ENCODE measurements around the gene DHRS12. TPM values are rescaled to one million over a fixed set of nuclear protein-coding genes. Genes with fewer than 3 reads are reported as not detected.

DHRS12 gene
- total RNA-seq, 1 experiment from 2014 or later: 10.2 TPM

GRCh38 chr13:51796546-51796945 is 7.4 kb downstream of the DHRS12 start (continued):
- TF ChIP-seq, protein P1, sequence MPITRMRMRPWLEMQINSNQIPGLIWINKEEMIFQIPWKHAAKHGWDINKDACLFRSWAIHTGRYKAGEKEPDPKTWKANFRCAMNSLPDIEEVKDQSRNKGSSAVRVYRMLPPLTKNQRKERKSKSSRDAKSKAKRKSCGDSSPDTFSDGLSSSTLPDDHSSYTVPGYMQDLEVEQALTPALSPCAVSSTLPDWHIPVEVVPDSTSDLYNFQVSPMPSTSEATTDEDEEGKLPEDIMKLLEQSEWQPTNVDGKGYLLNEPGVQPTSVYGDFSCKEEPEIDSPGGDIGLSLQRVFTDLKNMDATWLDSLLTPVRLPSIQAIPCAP (CRISPR knock-in tag; IDR thresholded peaks at IDR 0.05): no peak
- TF ChIP-seq E2F4 (CRISPR knock-in tag; IDR thresholded peaks at IDR 0.05; ENCODE audit: borderline replicate concordance, low read depth) (no peak), MXD4 (CRISPR knock-in tag; IDR thresholded peaks at IDR 0.05; ENCODE audit: borderline replicate concordance) (no peak), JUN (CRISPR knock-in tag; IDR thresholded peaks at IDR 0.05) (no peak), MYBL2 (CRISPR knock-in tag; IDR thresholded peaks at IDR 0.05) (no peak)

DNA sequence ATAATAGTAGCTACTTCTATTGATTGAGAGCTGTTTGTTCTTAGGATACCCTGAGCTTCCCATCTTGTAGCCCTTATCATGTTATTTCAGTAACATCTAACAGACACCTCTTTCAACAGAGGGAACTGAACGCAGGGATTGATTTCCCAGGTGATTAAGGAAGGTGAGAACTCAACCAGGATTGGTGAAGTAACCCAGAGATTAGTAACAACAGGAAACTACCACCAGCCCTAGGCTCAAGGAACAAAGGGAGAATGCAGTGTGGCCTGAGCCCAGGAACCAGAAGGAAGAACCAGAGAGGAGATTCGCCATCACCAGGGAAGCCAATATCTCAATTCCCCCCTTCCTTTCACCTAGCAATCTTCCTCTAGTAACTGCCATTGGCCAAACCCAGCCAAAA is 8.5 kb downstream of the DHRS12 start:
- H3K27me3 Mint-ChIP-seq (ENCODE audit: low read depth): no peaks in the 10 kb centered on the region
- peaks cover 27% of the 10 kb centered on the region for H3K4me1 Mint-ChIP-seq
- ChIA-PET CTCF (interaction anchor here (1.3 to 3.4 kb wide), 2 partner anchors 362 to 509 kb away, joined by 3 to 33 read pairs; no protein-coding TSS in a partner anchor), POLR2A (no interaction called here)
- H3K36me3 Mint-ChIP-seq: no peaks in the 10 kb centered on the region
- no peaks in the 10 kb centered on the region for H3K9me3 Mint-ChIP-seq
- TF ChIP-seq ZNF512 (CRISPR knock-in tag; IDR thresholded peaks at IDR 0.05; ENCODE audit: borderline replicate concordance): no peak
- no peak for TF ChIP-seq ETV6 (CRISPR knock-in tag; IDR thresholded peaks at IDR 0.05)
- no peak for TF ChIP-seq ZNF671 (CRISPR knock-in tag; IDR thresholded peaks at IDR 0.05)
- no peak for TF ChIP-seq ZNF232 (CRISPR knock-in tag; IDR thresholded peaks at IDR 0.05)
- no peak for TF ChIP-seq HMGA2 (CRISPR knock-in tag; IDR thresholded peaks at IDR 0.05)
- TF ChIP-seq NR1H2 (CRISPR knock-in tag; IDR thresholded peaks at IDR 0.05): no peak
- no peak for TF ChIP-seq ERG (CRISPR knock-in tag; IDR thresholded peaks at IDR 0.05)
- TF ChIP-seq MYBL2 (CRISPR knock-in tag; IDR thresholded peaks at IDR 0.05): no peak
- TF ChIP-seq, protein P2, sequence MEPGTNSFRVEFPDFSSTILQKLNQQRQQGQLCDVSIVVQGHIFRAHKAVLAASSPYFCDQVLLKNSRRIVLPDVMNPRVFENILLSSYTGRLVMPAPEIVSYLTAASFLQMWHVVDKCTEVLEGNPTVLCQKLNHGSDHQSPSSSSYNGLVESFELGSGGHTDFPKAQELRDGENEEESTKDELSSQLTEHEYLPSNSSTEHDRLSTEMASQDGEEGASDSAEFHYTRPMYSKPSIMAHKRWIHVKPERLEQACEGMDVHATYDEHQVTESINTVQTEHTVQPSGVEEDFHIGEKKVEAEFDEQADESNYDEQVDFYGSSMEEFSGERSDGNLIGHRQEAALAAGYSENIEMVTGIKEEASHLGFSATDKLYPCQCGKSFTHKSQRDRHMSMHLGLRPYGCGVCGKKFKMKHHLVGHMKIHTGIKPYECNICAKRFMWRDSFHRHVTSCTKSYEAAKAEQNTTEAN (CRISPR knock-in tag; IDR thresholded peaks at IDR 0.05): no peak
- TF ChIP-seq ATF1 (CRISPR knock-in tag; IDR thresholded peaks at IDR 0.05): no peak
- TF ChIP-seq, protein P3, sequence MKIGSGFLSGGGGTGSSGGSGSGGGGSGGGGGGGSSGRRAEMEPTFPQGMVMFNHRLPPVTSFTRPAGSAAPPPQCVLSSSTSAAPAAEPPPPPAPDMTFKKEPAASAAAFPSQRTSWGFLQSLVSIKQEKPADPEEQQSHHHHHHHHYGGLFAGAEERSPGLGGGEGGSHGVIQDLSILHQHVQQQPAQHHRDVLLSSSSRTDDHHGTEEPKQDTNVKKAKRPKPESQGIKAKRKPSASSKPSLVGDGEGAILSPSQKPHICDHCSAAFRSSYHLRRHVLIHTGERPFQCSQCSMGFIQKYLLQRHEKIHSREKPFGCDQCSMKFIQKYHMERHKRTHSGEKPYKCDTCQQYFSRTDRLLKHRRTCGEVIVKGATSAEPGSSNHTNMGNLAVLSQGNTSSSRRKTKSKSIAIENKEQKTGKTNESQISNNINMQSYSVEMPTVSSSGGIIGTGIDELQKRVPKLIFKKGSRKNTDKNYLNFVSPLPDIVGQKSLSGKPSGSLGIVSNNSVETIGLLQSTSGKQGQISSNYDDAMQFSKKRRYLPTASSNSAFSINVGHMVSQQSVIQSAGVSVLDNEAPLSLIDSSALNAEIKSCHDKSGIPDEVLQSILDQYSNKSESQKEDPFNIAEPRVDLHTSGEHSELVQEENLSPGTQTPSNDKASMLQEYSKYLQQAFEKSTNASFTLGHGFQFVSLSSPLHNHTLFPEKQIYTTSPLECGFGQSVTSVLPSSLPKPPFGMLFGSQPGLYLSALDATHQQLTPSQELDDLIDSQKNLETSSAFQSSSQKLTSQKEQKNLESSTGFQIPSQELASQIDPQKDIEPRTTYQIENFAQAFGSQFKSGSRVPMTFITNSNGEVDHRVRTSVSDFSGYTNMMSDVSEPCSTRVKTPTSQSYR (CRISPR knock-in tag; IDR thresholded peaks at IDR 0.05): no peak
- TF ChIP-seq OVOL2 (CRISPR knock-in tag; IDR thresholded peaks at IDR 0.05; ENCODE audit: borderline replicate concordance): no peak
- TF ChIP-seq PRRX2 (CRISPR knock-in tag; IDR thresholded peaks at IDR 0.05): no peak
- TF ChIP-seq FOXP1 (CRISPR knock-in tag; IDR thresholded peaks at IDR 0.05; ENCODE audit: borderline replicate concordance): no peak
- TF ChIP-seq NFYB (CRISPR knock-in tag; conservative IDR thresholded peaks at IDR 0.05; ENCODE audit: low read depth): no peak
- TF ChIP-seq TCF7 (CRISPR knock-in tag; IDR thresholded peaks at IDR 0.05; ENCODE audit: low read depth): no peak
- TF ChIP-seq, protein P4, sequence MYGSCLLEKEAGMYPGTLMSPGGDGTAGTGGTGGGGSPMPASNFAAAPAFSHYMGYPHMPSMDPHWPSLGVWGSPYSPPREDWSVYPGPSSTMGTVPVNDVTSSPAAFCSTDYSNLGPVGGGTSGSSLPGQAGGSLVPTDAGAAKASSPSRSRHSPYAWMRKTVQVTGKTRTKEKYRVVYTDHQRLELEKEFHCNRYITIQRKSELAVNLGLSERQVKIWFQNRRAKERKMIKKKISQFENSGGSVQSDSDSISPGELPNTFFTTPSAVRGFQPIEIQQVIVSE (CRISPR knock-in tag; IDR thresholded peaks at IDR 0.05; ENCODE audit: borderline replicate concordance): no peak
- TF ChIP-seq ZNF263 (CRISPR knock-in tag; IDR thresholded peaks at IDR 0.05; ENCODE audit: low read depth): no peak
- no peak overlapping the region for H3K27ac Mint-ChIP-seq
- DNase-seq (ENCODE audit: low spot score) (no peak), ATAC-seq (no peak)
- H3K4me3 Mint-ChIP-seq: no peak overlapping the region

All from WTC11 (cell line).